Left lobe of liver (tissue), 2 donors: ENCODE measurements around the gene PTBP1. TPM values are rescaled to one million over a fixed set of nuclear protein-coding genes. Genes with fewer than 3 reads are reported as not detected.
"Not testable (repeated sequence)": the region's sequence is repeated elsewhere in the genome, so short reads cannot be mapped to it uniquely, and the experiment has no call there.

Experiments used
- ATAC-seq: fragments of 200-7000 bp; cut with Tn5 transposase; one replicate; pipeline ENCODE4 v1.9.1; 2020; ENCODE audit warnings: mild to moderate bottlenecking, moderate library complexity
- DNase-seq: peaks from one replicate; pipeline ENCODE4 v3.0.0-alpha.2; 2020; ENCODE audit warnings: low spot score
- total RNA-seq: library from RNA; stranded (reverse); gene quantifications from one replicate; pipeline ENCODE4 v1.2.1, GENCODE V29; 2021
- donor health status: DM: no; HTN: no; CAD: no; lungs with moderate emphysema.
- donor health status: DM: no; HTN: yes; CAD: no.

The PTBP1 gene
- total RNA-seq, 1 donor from 2014 or later = 115 TPM

DNA sequence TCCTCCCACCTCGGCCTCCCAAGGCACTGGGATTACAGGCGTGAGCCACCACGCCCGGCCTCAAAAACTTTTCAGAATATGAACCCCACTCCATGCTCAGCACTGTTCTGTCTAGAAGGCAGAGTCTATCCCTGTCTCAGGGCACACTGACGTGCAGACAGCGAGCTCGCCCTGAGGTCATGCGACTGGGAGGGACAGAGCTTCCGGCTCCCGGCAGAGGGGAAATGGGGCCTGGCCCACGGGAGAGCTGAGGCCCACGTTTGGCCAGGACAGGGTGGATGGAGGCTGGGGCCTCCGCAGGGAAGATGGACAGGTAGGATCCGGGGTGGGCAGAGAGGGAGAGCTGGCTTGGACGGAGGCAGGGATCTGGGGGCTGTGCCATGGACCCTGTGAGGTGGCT, 27.6 kb downstream of the PTBP1 start:
- no peak for ATAC-seq
- no peak for DNase-seq

GRCh38 chr19:825897-826644, 28.8 kb downstream of the PTBP1 start:
- DNase-seq (no peak), ATAC-seq (no peak)

- ATAC-seq = no peak
- DNase-seq = no peak
Measured at GRCh38 chr19:827314-827709, 30.1 kb downstream of the PTBP1 start.

DNA sequence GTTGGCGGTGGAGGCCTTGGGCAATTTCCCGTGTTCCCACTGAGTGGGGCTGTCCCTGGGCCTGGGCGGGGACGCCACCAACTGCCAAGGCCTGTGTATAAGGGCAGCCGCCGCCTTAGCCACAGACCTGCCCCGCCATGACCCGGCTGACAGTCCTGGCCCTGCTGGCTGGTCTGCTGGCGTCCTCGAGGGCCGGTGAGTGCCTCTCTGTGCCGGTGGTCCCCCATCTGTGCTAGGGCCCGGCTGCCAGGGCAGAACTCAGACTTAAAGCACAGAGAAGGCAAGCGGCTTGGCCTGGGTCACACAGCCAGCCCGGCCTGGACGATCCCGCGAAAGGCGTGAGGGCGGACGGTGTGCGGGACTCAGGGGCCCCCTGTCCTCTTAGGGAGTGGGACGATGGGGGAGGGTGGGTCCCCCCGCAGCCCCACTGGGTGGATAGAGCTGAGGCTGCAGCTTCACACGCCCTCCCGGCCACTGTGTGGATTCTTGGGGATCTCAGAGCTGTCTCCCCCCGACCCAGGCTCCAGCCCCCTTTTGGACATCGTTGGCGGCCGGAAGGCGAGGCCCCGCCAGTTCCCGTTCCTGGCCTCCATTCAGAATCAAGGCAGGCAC, 30.6 kb downstream of the PTBP1 start, which contains the start of gene AZU1:
Gene AZU1 (plus strand): TSS at position 128 of the 612 bp plus-strand sequence. CDS start 10 bp downstream, at position 138.
- no peak for DNase-seq
- ATAC-seq = peak; percentile 34

DNA sequence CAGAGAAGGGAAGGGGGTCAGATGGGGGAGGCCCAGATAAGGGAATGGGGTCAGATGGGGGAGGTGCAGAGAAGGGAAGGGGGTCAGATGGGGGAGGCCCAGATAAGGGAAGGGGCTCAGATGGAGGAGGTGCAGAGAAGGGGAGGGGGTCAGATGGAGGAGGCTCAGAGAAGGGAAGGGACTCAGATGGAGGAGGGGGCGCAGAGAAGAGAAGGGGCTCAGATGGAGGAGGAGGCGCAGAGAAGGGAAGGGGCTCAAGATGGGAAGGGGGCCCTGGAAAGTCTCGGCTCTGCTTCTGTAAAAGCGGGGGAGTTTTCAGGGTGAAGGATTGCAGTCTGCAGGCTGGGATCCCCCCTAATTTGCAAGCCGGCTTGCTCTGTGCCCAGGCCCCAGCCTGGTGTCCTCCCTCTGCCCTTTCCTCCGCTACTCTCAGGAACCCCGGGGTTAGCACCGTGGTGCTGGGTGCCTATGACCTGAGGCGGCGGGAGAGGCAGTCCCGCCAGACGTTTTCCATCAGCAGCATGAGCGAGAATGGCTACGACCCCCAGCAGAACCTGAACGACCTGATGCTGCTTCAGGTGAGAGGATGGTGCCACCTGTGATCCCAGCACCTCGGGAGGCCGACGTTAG, 32.0 kb downstream of the PTBP1 start:
- DNase-seq (no peak), ATAC-seq (no peak)

GRCh38 chr19:831407-832369, 34.4 kb downstream of the PTBP1 start:
- DNase-seq (no peak), ATAC-seq (peak; percentile 67)

- ATAC-seq = no peak
- DNase-seq = no peak
Measured at GRCh38 chr19:834216-834615, 37.0 kb downstream of the PTBP1 start.

DNA sequence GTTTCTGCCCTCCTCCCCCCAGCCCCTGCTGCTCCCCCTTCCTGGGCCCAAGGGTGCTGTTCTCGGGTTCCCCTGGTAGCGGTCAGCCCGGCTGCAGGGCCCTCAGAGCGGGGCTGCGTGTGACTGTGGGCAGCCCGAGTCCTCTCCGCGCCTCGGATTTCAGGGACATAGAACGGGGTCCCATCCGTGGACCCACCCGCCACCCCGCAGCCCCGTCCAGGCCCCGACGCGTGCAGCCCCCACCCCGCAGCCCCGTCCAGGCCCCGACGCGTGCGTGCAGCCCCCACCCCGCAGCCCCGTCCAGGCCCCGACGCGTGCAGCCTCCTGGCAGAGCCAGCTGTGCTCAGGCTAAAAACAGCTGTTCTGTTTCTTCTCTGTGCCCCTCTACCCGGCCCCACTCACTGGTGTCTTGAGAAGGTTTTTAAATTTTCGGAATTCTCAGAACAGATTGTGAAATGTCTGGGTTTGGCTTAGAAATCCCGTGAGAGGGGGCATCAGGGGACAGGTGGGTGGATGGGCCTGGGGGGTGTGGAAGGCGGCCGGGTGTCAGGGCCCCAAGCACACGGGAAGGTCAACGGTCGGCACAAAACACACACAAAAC, 38.1 kb downstream of the PTBP1 start:
- ATAC-seq (peak; percentile 42), DNase-seq (no peak)

- DNase-seq = no peak
- no peak for ATAC-seq
Measured at GRCh38 chr19:840519-841206, 43.4 kb downstream of the PTBP1 start, which contains the start of gene PRTN3. PRTN3 (plus strand) TSS chr19:840999; CDS start chr19:841009, 10 bp downstream.

- ATAC-seq = not testable (repeated sequence)
Measured at GRCh38 chr19:842802-843179, 45.5 kb downstream of the PTBP1 start.

DNA sequence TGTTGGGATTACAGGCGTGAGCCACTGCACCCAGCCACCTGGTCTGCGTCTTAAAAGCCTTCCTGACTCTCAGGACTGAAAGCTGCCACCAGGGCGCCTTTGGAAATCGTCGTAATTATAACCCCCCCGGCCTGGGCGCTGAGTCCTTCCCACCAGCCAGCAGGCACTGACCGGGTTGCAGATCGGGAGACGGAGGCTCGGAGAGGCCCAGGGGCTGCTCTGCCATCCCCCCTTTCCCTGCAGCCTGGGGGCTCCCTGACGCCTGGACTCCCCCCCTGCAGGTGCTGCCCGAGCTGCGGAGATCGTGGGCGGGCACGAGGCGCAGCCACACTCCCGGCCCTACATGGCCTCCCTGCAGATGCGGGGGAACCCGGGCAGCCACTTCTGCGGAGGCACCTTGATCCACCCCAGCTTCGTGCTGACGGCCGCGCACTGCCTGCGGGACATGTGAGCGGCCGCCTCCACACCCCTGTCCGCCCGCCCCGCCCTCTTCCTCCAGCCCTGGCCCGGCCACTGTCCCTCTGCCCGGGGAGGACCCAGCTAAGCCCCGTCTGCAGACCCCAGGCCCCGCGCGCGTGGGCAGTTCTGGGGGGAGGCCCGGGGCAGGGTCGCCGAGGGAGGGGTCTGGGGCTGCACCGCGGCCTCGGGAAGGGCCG, 46.1 kb downstream of the PTBP1 start:
- peak; percentile 67 for ATAC-seq
- no peak for DNase-seq

More at GRCh38 chr19:842802-843179, 45.5 kb downstream of the PTBP1 start:
- DNase-seq = not testable (repeated sequence)

GRCh38 chr19:843836-844545, 46.7 kb downstream of the PTBP1 start:
- no peak for DNase-seq
- peak; percentile 16 for ATAC-seq

- no peak for DNase-seq
- no peak for ATAC-seq
Measured at GRCh38 chr19:844546-844971, 47.3 kb downstream of the PTBP1 start.

GRCh38 chr19:845707-846521, 48.7 kb downstream of the PTBP1 start:
- no peak for ATAC-seq
- no peak for DNase-seq

DNA sequence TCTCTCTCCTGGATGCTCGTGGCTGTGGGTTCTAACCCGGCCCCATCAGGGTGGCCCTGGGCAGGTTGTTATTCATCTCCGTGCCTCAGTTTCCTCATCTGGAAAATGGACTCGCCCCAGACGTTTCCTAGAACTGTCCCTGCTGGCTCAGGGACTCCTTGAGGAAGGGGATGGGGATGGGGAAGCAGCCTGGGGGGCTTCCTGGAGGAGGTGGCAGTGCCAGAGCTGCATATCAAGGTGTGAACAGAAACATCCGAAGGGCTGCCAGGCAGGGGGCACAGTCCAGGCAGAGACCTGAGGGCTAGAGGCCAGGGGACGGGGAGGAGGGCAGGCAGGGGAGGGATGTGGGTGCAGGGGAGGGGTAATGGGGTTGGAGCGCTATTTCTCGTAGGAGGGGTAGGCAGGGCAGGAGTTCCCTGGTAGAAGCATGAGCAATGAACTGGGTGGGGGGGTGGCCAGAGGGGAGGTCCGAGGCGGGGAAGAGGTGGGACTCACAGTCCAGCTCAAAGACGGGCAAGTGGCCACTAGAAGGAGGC, 51.2 kb downstream of the PTBP1 start:
- DNase-seq (no peak), ATAC-seq (no peak)

DNA sequence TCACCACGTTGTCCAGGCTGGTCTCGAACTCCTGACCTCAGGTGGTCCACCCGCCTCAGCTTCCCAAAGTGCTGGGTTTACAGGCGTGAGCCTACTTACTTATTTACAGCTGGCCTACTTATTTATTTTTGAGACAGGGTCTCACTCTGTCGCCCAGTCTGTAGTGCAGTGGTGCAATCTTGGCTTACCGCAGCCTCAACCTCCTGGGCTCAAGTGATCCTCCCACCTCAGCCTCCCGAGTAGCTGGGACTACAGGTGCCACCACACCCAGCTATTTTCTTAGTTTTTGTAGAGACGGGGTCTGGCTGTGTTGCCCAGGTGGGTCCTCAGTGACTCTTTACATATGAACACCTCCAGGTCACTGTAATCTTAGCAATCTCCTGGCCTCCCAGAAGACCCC, 51.9 kb downstream of the PTBP1 start:
- not testable (repeated sequence) for ATAC-seq, DNase-seq
